ENCODE measurements around the gene TNIK.

The TNIK gene

DNA sequence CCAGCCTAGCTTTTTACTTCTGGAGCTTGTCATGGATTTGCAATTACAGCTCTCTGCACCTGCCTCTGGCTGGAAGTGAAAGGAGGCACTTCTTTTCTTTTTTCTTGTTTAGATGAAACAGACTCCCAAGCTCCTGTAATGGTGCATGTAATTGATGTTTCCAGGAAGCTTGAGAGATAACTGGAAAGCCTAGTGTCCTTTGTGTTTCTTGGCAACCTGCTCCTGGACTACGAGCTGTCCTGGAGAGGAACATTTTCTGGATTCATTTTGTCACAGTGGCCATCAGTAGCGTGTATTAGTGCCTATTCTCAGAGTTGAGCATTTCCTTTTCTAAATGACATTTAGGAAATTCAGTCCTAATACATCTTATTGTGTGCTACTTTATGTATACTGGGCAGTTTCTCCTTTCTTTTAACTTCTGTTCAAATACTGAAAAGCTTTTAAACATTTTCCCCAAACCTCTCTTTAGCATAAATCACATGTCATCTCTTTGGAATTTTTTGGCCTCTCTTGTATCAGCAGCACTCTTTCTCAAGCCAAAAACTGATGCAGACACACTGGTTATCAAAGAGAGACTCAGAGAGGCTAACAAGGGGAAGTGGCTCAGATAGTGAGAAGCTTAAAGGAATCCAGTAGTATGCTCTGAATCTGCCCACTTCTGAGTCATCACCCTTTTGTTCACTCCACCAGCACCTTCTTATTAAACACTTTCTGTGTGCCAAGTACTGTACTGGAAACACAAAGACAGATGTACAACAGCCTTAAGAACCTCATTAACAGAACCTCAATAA is 371.0 kb downstream of the TNIK start:
- DNase-seq (ENCODE audit: low read depth in 2 of 2): no peak

DNA sequence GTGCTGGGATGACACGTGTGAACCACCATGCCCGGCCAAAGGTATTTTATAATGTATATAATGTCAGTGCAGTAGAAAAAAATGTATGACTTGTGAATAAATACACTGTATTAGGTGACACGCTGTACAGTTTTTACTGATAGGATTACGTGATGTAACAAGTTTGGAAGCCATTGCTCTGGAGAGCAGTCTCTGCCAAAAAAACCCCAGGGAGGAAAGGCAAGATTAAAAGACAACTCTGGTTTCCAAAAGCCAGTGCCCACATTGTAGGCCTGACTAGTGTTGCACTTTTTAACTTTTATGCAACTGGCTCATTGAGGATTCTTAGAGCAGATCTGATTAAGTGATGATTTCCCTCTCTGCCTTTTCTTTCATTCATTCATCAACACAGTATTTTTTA is 371.7 kb downstream of the TNIK start:
- no peak for DNase-seq (ENCODE audit: low read depth in 2 of 2)

DNA sequence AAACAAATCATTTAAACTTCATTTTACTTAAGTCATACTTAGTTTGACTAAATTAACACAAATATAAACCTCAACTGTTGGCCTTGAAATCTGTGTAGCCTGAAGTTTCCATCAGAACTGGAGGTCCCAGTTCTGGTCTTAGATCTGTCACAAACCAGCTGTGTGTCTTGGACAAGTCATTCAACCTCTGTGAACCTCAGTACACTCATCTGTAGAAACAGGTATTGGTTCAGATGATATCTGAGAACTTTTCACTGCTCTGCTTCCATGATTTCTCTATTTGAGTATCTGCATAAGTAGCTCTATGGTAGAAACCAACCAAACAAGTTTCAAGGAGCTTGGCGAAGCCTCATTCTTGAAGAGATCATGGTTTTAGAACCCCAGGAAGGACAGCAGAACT is 373.3 kb downstream of the TNIK start:
- DNase-seq (ENCODE audit: low read depth in 2 of 2): no peak

DNA sequence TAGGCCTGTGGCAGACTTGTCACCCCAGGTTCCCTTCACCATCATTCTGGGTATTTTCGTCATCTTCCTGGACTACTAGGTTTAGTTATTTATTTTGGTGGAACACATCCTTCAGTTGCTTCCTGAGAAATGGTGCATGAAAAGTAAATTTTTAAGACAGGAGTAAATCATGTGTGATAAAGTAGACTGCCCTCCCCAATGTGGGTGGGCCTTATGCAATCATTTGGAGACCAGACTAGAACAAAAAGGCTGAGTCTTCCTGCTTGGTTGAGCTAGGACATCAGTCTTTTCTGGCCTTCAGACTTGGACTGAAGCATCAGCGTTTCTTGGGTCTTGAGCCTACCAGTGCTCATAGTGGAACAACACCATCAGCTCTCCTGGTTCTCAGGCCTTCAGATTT is 382.9 kb downstream of the TNIK start:
- DNase-seq (ENCODE audit: low read depth in 2 of 2): no peak

DNA sequence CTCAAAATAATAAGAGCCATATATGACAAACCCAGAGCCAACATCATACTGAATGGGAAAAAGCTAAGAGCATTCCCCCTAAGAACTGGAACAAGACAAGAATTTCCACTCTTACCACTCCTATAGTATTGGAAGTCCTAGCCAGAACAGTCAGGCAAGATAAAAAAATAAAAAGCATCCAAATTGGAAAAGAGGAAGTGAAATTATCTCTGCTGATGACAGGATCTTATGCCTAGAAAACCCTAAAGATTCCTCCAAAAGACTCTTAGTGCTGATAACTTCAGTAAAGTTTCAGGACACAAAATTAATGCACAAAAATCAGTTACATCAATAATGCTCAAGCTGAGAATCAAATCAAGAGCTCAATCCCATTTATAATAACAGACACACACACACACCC is 387.8 kb downstream of the TNIK start:
- DNase-seq (ENCODE audit: low read depth in 2 of 2): no peak

DNA sequence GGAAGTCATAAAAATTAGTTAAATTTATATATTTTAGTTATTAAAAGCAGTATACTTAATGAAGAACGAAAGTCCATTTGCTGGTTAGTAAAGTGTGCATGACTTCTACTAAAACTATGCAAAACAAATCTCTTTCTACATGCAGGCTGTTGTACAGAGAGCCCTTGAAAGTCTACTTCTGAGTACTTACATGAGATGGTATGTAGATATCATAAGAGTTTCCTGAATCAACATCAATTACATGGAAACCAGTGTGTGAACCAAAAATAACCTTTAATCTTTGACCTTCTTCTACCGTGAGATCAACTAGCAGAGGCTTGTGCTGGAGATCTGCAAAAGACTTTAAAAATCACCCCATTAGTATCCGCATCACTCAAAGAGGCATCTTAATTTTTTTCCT is 391.5 kb downstream of the TNIK start:
- DNase-seq (ENCODE audit: low read depth in 2 of 2): no peak

DNA sequence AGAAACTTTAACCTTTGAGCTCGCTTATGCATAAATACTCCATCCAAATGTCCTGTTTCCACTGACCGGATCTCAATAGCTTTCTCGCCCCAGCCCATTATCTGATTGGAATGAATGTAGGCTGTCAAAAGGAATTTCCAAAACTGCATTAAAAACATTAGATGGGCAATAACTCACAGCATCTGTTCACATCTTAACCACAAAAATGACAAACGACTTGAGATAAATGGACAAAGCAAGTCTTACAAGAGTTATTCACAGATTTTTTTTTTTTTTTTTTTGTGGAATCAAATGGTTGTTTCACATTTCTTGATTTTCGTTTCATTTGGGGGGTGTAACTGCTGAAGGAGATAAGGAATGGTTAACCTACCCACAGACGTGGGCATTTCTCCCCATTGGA is 394.0 kb downstream of the TNIK start:
- no peak for DNase-seq (ENCODE audit: low read depth in 2 of 2)

DNA sequence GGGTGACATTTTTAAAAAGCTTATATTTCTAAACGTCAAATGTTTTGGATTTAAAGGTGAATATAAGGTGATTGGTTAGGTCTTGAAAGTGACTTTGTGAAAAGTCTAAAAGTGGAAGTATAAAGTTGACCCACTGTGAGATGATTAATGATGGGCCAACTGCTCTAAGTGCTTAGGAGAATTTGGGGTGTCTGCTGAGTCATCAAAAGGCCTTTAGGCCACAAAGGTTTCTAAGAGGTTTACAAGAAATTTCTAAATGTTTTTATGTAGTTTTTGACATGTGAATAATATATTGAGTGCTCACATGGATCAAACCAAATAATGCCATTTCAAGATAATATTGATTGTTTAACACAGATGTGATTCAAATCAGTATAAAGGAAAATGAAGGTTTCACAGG is 394.5 kb downstream of the TNIK start:
- DNase-seq (ENCODE audit: low read depth in 2 of 2): no peak

DNA sequence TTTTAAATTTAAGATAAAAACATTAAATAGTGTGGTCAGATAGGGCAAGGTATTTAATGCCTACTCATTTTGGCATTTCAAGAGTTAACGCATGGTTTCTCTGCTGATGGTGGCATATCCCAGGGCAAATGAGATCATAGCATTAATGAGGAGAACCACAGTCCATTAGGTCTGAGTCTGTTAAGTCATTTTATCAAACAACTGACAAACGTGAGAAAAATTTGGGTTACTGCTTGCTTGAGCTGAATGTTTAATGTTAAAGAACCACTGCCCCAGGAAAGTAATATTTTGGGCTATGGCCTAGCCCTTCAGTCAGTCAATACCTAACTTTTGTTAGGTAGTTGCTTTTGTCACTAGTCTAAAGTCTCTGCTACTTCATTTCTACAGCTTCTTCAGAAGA is 395.7 kb downstream of the TNIK start:
- DNase-seq (ENCODE audit: low read depth in 2 of 2): no peak

DNA sequence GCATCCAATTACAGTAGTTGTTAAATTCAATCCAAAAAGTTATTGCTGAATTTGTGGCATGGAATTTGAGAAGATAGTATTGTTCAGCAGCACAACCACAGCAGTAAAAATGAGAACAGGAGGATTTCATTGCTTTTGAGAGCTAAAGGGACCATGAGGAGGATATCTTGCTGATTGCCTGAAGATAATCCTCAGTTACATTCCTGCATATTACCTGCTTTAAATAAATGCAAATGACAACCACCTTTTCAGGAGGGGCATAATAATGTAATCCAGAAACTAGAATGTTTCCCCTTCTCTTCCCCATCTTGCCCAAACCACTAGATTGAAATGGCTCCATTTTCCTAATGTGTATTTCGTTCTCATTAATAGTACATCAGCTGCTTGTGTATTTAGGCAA is 398.5 kb downstream of the TNIK start:
- DNase-seq (ENCODE audit: low read depth in 2 of 2): no peak

DNA sequence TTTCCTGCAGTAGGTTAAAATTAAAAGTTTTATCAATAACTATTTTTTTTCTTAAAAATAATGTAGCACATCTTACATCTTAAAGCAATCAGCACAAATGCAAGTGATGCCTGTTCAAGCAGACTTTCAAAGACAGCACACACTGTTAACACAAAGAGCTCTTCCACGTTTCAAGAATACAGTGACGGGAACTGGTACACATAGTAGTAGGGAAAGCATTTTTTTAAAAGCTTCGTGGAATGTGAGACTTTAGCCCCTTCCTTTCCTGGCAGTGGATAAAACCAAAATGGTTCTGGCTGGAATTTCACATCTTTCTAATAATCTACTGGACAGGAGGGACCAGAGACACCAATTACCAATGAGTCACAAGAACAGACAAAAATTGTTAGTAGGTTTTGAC is 400.2 kb downstream of the TNIK start:
- no peak for DNase-seq (ENCODE audit: low read depth in 2 of 2)

DNA sequence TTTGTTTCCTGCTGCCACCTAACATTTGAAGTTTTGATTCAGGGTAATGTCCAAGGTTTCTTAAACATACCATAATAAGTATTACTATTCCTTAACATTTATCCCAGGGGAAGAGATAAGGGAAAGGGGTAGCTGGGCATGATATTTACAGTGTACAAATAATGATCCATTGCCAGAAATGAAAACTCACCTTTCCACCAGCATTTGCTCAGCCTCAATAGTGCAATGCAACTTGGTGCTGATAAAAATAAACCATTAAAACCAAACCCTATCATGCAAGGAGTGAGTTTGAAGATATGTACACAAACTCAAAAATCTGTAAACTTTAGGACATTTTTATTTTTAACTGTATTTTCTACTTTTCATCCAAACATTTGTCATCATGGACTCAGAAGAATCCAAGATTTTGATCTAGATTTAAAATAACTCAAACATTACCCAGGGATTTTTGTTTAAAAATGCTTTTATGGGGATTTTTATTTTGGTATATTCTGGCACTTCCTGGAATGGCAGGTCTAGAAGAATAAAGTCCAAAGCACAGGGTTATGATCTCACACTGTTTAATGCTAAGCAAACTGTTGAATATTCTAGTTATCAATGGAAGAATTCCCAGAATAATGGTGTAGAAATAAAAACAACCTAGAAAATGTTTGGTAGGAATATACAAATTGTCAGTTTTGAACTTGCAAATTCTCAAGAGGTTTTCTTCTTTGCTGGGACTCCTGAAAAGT is 401.2 kb downstream of the TNIK start:
- DNase-seq (ENCODE audit: low read depth in 2 of 2): no peak

DNA sequence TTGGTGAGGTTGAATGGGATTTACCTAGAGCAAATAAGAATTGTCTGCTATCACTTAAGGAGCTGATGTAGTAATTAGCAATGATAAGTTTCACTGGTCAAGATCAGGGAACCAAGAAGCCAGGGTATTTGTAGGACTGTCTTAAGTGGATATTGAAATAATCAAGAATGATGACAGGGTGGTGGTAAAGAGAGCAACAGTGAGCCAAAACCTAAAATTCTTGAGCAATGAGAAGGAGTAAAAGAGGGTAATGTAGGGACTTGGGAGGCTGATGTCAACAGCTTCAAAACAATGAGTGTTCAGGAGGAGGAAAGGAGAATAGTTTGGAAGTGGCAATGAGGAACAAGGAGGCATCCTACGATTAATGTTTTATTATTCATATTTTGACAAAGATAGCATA is 402.1 kb downstream of the TNIK start:
- DNase-seq (ENCODE audit: low read depth in 2 of 2): no peak

DNA sequence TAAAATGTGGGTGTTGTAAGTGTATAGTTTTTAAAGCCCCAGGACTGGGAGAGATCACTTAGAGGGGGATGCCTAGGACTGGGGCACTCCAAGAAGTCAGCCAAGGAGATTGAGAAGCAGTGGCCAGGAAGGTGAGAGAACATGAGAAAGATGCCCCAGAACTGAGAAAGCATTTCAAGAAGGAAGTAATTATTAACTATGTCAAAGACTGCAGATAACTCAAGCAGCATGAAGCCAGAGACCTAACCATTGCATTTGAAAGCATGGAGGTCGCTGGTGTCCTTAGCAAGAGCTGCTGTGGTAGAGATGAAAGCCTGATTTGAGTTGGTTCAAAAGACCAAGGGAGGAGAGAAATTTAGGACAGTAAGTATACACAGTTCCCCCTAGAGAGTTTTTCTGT is 403.1 kb downstream of the TNIK start:
- DNase-seq (ENCODE audit: low read depth in 2 of 2): no peak

DNA sequence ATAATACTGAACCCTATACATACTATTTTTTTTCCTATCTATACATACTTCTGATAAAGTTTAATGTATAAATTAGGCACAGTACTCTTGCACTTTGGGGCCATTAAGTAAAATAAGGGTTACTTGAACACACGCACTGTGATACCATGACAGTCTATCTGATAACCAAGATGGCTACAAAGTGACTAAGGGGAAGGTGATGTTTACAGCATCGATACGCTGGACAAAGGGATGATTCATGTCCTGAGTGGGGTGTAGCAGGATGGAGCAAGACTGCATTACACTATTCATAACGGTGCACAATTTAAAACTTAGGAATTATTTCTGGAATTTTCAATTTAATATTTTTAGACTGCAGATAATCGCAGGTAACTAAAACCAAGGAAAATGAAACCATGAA is 403.7 kb downstream of the TNIK start:
- DNase-seq (ENCODE audit: low read depth in 2 of 2): no peak

DNA sequence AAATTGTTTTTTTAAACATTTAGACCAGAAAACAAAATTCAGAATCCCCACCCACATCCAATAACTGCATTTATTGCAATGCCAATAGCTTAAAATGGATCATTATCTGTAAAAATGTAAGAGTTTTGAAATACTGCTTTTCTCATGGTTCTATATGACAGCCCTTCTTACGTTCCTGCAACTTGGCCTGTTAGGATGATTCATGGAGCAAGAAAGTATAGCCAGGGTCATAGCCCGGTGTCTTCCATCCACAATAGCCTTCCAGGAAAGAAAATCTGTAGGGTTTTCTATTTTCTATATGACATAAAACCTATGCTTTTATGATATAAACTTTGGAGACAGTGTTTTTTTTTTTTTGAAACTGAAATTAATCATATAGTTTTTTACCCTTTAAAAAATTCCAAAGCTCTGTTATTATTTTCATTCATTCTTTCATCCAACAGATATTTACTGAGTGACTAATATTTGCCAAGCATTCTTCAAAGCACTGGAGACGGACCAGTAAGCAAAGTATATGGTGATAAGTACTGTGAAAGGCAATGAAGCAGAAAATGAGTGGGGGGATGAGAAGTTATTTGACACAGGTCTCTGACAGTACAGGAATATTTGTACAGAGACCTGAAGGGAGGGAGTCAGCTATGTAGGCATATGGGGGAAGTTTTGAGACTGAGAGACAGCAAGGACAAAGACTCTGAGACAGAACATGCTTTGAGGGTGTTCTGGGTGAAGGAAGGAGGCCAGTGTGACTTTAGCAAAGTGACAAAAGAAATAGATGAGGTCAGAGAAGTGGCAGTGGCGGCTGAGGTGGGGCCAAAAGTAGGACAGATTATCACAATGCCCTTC is 404.6 kb downstream of the TNIK start:
- no peak for DNase-seq (ENCODE audit: low read depth in 2 of 2)

DNA sequence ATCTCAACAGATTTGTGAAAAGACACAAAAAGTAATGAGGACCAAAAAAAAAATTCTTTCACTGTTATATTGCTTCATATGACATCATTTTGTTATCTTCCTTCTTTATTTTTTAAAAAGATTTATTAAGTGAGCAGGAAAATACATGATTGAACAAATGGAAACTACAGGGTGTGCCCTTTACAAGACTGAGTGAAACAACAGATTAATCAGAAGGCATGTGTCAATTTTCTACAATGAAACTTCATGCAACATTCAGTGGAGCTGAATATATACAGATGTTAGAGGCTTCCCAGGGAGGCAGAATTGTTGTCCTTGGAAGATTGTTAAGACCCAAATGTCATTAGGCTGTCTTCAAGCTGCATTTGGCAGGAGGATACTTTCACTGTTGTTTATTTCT is 405.3 kb downstream of the TNIK start:
- DNase-seq (ENCODE audit: low read depth in 2 of 2): no peak

DNA sequence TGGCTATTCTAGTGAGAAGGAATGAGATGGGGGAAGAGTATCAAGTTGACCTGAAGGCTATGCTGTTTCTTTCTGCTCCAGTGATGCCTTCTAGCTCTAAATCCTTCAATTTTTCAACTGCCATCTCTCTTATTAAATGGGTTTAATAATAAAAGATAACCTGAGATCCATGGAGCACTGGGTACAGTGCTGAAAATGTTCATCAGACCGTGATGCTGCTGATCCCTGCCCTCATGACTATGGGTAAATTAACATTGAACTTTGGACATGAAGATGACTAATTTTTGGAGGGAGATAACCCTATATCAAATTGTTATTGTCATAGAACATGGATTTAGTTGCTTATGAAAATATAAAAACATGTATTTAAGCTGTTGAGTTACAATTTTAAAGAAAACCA is 406.0 kb downstream of the TNIK start:
- DNase-seq (ENCODE audit: low read depth in 2 of 2): no peak

DNA sequence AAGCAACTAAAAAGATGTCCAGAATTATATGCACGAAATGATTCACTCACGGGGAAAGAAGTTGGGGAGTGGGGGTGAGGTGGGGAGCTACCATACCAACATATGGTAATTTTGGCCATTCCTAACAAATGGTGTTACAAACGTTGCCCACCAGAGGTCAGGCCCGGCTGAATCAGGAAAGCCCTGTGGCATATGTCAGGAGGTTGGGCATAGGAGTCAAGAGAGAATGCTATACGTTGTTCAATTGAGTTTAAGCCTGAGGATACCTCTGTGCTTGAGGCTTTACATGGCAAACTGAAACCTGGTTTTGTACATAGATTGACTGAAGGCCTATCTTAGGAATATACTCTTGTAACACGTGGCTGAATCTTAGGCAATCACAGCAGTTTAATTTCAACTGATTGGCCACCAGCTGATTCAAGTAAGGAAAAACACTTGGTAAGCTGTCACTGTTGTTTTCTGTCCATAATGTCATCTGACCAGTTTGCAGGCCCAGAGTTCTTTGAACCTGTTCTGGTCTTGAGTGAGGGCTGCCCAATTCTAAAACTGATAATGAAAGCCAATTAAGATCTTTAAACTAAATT is 410.3 kb downstream of the TNIK start:
- no peak for DNase-seq (ENCODE audit: low read depth in 2 of 2)

DNA sequence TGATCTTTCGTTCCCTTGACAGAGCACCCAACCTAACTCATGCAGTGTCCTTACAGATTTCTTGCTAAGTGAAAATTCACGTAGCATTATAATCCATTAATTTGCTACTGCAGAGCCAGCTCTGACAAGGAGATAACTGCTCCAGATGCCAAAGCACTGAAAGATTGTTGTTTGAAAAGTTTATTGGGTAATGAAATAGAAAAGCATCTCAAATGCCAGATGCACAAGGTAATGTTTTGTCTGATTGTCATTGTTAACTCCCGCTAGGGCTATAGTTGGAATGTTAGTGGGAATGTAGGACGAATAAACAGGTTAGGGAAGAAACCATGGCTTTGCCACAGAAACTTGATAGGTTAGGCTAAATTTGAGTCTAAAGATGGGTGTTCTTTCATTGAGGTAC is 413.4 kb downstream of the TNIK start:
- no peak for DNase-seq (ENCODE audit: low read depth in 2 of 2)

DNA sequence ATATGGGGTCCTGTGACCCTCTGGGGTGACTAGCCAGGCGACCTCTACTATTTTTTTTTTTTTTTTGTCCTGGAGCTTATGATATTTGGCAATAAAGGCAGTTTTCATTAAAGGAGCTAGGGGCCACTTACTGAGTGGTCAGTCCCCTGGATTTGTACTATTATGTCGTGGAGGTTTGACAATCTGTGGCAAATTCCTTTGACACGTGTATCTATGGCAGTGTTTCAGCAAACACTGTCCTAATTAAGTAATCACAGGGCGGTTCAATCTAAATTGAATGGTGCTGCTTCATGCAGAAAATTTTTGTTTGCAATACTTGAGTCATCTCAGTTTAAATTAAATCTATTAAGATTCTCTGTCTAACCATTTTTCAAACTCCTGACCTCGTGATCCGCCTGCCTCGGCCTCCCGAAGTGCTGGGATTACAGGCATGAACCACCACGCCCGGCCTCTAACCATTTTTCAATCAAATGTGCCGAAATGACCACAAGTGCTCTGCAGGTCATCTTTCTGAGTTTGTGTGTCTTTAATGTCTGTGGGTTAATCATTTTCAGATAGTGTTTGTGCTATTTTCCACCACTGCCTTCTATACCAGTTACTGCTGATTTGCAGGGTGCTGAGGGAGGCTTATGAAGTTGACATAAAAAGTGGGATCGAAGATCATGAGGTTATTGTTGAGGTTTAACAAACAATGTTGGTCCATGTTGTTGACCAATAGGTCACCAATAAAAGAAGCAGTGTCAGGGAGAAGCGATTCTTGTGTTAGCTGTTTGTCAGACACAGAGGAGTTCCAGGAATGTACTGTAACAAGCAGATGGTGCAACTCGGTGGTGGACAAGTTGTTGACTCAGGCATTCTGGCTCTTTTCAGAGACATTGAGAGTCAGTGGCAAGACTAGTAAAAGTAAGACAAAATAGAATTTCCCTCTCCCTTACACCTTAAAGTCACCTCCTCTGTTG is 415.1 kb downstream of the TNIK start:
- no peak for DNase-seq (ENCODE audit: low read depth in 2 of 2)

Measured in activated CD4-positive, alpha-beta T cell treated with anti-CD3 and anti-CD28 coated beads for 24 hours (primary cell).